GM23248 (cell line): ENCODE results near the gene FADD.

Experiments used
- EZH2 ChIP-seq: fragments of 200-600 bp; sonication (generic); IDR thresholded peaks from 2 replicates; pipeline ENCODE4 v1.6.1; 2018; ENCODE audit warnings: antibody characterized with exemption, mild to moderate bottlenecking; ENCODE audit not compliant: insufficient read depth, poor library complexity, severe bottlenecking
- EZH2phosphoT487 ChIP-seq: fragments of 200-600 bp; sonication (generic); IDR thresholded peaks from 2 replicates; pipeline ENCODE4 v1.6.1; 2018; ENCODE audit warnings: antibody characterized with exemption, moderate library complexity, mild to moderate bottlenecking, low read depth; ENCODE audit not compliant: insufficient read depth

GRCh38 chr11:70161043-70161625 lies 42.0 kb upstream of the FADD start:
- TF ChIP-seq EZH2 (no peak), EZH2phosphoT487 (no peak)
